GM23338 (cell line): ENCODE results near the gene EPHA7. TPM values are rescaled to one million over a fixed set of nuclear protein-coding genes. Genes with fewer than 3 reads are reported as not detected.

Experiments used
- ATAC-seq: fragments of 200-7000 bp; cut with Tn5 transposase; 3 replicates; pipeline ENCODE4 v1.9.1; 2020
- DNase-seq: peaks from one replicate; pipeline ENCODE4 v3.0.0-alpha.2; 2015; ENCODE audit warnings: low spot score
- H2AFZ ChIP-seq: fragments of 200-600 bp; sonication (generic); 2 replicates; pipeline ENCODE4 v1.8.0; 2016; ENCODE audit warnings: antibody characterized with exemption, mild to moderate bottlenecking, moderate library complexity
- H3F3A ChIP-seq: fragments of 200-600 bp; sonication (generic); replicated peaks from 2 replicates; pipeline ENCODE4 v1.8.0; 2017; ENCODE audit warnings: antibody characterized with exemption, mixed run types, low read depth
- H3K27ac ChIP-seq: fragments of 200-600 bp; sonication (generic); 2 replicates; pipeline ENCODE4 v1.6.1; 2016; ENCODE audit warnings: low read depth
- H3K27me3 ChIP-seq: fragments of 200-600 bp; sonication (generic); 2 replicates; pipeline ENCODE4 v1.8.0; 2016; ENCODE audit warnings: mild to moderate bottlenecking, mixed run types, moderate library complexity; ENCODE audit not compliant: insufficient read depth
- H3K36me3 ChIP-seq: fragments of 200-600 bp; sonication (generic); 2 replicates; pipeline ENCODE4 v1.8.0; 2016; ENCODE audit warnings: mild to moderate bottlenecking; ENCODE audit not compliant: insufficient read depth
- H3K4me1 ChIP-seq: fragments of 200-600 bp; sonication (generic); 2 replicates; pipeline ENCODE4 v1.8.0; 2016; ENCODE audit warnings: mild to moderate bottlenecking, moderate library complexity; ENCODE audit not compliant: insufficient read depth
- H3K4me2 ChIP-seq: fragments of 200-600 bp; sonication (generic); 2 replicates; pipeline ENCODE4 v1.7.1; 2017; ENCODE audit warnings: mixed run types
- H3K4me3 ChIP-seq: fragments of 200-600 bp; sonication (generic); 2 replicates; pipeline ENCODE4 v1.6.1; 2016; ENCODE audit warnings: mixed run types
- H3K79me2 ChIP-seq: fragments of 200-600 bp; sonication (generic); replicated peaks from 2 replicates; pipeline ENCODE4 v1.8.0; 2017; ENCODE audit warnings: mild to moderate bottlenecking; ENCODE audit not compliant: insufficient read depth
- H3K9me2 ChIP-seq: fragments of 200-600 bp; sonication (generic); 2 replicates; pipeline ENCODE4 v1.8.0; 2017; ENCODE audit not compliant: insufficient read depth
- H4K20me1 ChIP-seq: fragments of 200-600 bp; sonication (generic); replicated peaks from 2 replicates; pipeline ENCODE4 v1.8.0; 2017; ENCODE audit warnings: mild to moderate bottlenecking; ENCODE audit not compliant: insufficient read depth
- H3K27ac Mint-ChIP-seq: 2 replicates; pipeline ENCODE4 v1.8.0; 2020; ENCODE audit warnings: inconsistent platforms, mild to moderate bottlenecking, moderate library complexity, mixed read lengths
- H3K27me3 Mint-ChIP-seq: 3 replicates; pipeline ENCODE4 v1.8.0; 2022; ENCODE audit warnings: low read depth, mild to moderate bottlenecking, moderate library complexity, mixed read lengths, inconsistent platforms; ENCODE audit not compliant: insufficient read depth, poor library complexity
- H3K36me3 Mint-ChIP-seq: 3 replicates; pipeline ENCODE4 v1.8.0; 2021; ENCODE audit warnings: low read depth, mild to moderate bottlenecking, inconsistent platforms, moderate library complexity, mixed read lengths
- H3K4me1 Mint-ChIP-seq: 3 replicates; pipeline ENCODE4 v1.8.0; 2020; ENCODE audit warnings: mild to moderate bottlenecking, inconsistent platforms, mixed read lengths
- H3K4me3 Mint-ChIP-seq: 3 replicates; pipeline ENCODE4 v1.8.0; 2021; ENCODE audit warnings: moderate library complexity, mild to moderate bottlenecking, inconsistent platforms, mixed read lengths
- H3K9me3 Mint-ChIP-seq: 3 replicates; pipeline ENCODE4 v1.8.0; 2020; ENCODE audit warnings: moderate library complexity, mild to moderate bottlenecking, inconsistent platforms, mixed read lengths
- CREB1 ChIP-seq: fragments of 250-450 bp; sonication (Bioruptor Pico); IDR thresholded peaks from 2 replicates; pipeline ENCODE4 v1.5.0; 2020; ENCODE audit warnings: low read depth, mild to moderate bottlenecking, moderate library complexity
- CTCF ChIP-seq, 2 experiments: fragments of 200-600 bp in 1 of 2; sonication (generic) in 1 of 2; conservative IDR thresholded peaks; 2 replicates each; pipeline versions ENCODE4 v1.5.1 to v1.6.1; 2016 to 2017; ENCODE audit warnings: antibody characterized with exemption in 2 of 2, low read depth in 2 of 2, mild to moderate bottlenecking in 2 of 2, moderate library complexity in 1 of 2
- ETS1 ChIP-seq: IDR thresholded peaks from 2 replicates; pipeline ENCODE4 v1.6.1; 2016; ENCODE audit warnings: antibody characterized with exemption
- EZH2 ChIP-seq: fragments of 200-600 bp; sonication (generic); IDR thresholded peaks from one replicate; pipeline ENCODE4 v1.8.0; 2017; ENCODE audit warnings: antibody characterized with exemption, mild to moderate bottlenecking, low read depth; ENCODE audit not compliant: unreplicated experiment
- EZH2phosphoT487 ChIP-seq: fragments of 200-600 bp; sonication (generic); IDR thresholded peaks from one replicate; pipeline ENCODE4 v1.8.1; 2018; ENCODE audit warnings: antibody characterized with exemption; ENCODE audit not compliant: unreplicated experiment
- JUNB ChIP-seq: IDR thresholded peaks from one replicate; pipeline ENCODE4 v1.6.1; 2016; ENCODE audit warnings: antibody characterized with exemption; ENCODE audit not compliant: unreplicated experiment
- NANOG ChIP-seq: IDR thresholded peaks from 2 replicates; pipeline ENCODE4 v1.6.1; 2016; ENCODE audit warnings: antibody characterized with exemption, borderline replicate concordance
- POLR2AphosphoS5 ChIP-seq: IDR thresholded peaks from 2 replicates; pipeline ENCODE4 v1.6.1; 2016; ENCODE audit warnings: antibody characterized with exemption, low read depth
- REST ChIP-seq: IDR thresholded peaks from one replicate; pipeline ENCODE4 v1.6.1; 2018; ENCODE audit warnings: antibody characterized with exemption; ENCODE audit not compliant: unreplicated experiment
- STAT1 ChIP-seq: IDR thresholded peaks from one replicate; pipeline ENCODE4 v1.6.1; 2016; ENCODE audit warnings: antibody characterized with exemption; ENCODE audit not compliant: unreplicated experiment
- ZNF114 ChIP-seq: fragments of 250-450 bp; sonication (Bioruptor Pico); IDR thresholded peaks from 2 replicates; pipeline ENCODE4 v1.5.0; 2020; ENCODE audit warnings: mild to moderate bottlenecking, moderate library complexity
- ZNF331 ChIP-seq: fragments of 250-450 bp; sonication (Bioruptor Pico); IDR thresholded peaks from 2 replicates; pipeline ENCODE4 v1.5.0; 2020; ENCODE audit warnings: low read depth, mild to moderate bottlenecking, moderate library complexity
- ZNF462 ChIP-seq: fragments of 250-450 bp; sonication (Bioruptor Pico); IDR thresholded peaks from 2 replicates; pipeline ENCODE4 v1.5.0; 2020; ENCODE audit warnings: mild to moderate bottlenecking, moderate library complexity
- polyA plus RNA-seq: library from polyadenylated mRNA; unstranded; fragments of >200 nt; fragmentation: Nextera tagmentation; extraction: Ambion mirVana; gene quantifications from 2 replicates; pipeline ENCODE4 v1.2.1, GENCODE V29; 2016
- total RNA-seq: library from RNA; depleted of rRNA; stranded (reverse); fragments of >200 nt; shearing (Covaris generic); gene quantifications from 2 replicates; pipeline ENCODE4 v1.2.3, GENCODE V29; 2014

The EPHA7 gene
- total and polyA plus RNA-seq, 2 experiments from 2014 or later = 3.3 to 7.3 TPM

- Histone ChIP-seq H3K4me1 (no peaks in the 10 kb centered on the region), H3K4me3 (no peak overlapping the region), H3K9me2 (no peaks in the 10 kb centered on the region), H4K20me1 (no peaks in the 10 kb centered on the region), H3K36me3 (no peaks in the 10 kb centered on the region), H3K4me2 (no peak overlapping the region), H3K27ac (no peak overlapping the region), H3F3A (no peaks in the 10 kb centered on the region), H3K27me3 (no peaks in the 10 kb centered on the region), H2AFZ (no peak overlapping the region), H3K79me2 (no peaks in the 10 kb centered on the region)
- Mint-ChIP-seq H3K9me3 (no peaks in the 10 kb centered on the region), H3K4me1 (peaks cover 11% of the 10 kb centered on the region; the same call in 2 of the 3 replicates), H3K4me3 (no peak overlapping the region), H3K27me3 (no peaks in the 10 kb centered on the region), H3K36me3 (no peaks in the 10 kb centered on the region), H3K27ac (no peak overlapping the region)
- TF ChIP-seq JUNB = no peak
- TF ChIP-seq EZH2 = no peak
- no peak for TF ChIP-seq ZNF331 (CRISPR knock-in tag)
- no peak for TF ChIP-seq NANOG
- TF ChIP-seq ETS1 = no peak
- no peak for TF ChIP-seq CREB1 (CRISPR knock-in tag)
- no peak for TF ChIP-seq EZH2phosphoT487
- no peak for TF ChIP-seq POLR2AphosphoS5
- no peak for TF ChIP-seq CTCF (conservative IDR thresholded peaks at IDR 0.05; ENCODE audit: low read depth in 2 of 2)
- TF ChIP-seq ZNF462 (CRISPR knock-in tag) = no peak
- TF ChIP-seq REST = no peak
- TF ChIP-seq STAT1 = no peak
- no peak for TF ChIP-seq ZNF114 (CRISPR knock-in tag)
- DNase-seq (no peak), ATAC-seq (no peak)
These were observed 177.3 kb downstream of the EPHA7 start for GRCh38 chr6:93242049-93242448.
